HepG2 (cell line): ENCODE data around the gene MAFF. TPM values are rescaled to one million over a fixed set of nuclear protein-coding genes. Genes with fewer than 3 reads are reported as not detected.

Source experiments
- ATAC-seq: fragments of 200-7000 bp; cut with Tn5 transposase; 3 replicates; pipeline ENCODE4 v1.9.1; 2020; ENCODE audit warnings: mild to moderate bottlenecking, moderate library complexity
- BruUV-seq: library from RNA; stranded (reverse); fragments of 400-500 nt; replicated peaks from 2 replicates; lab custom pipeline; 2021; lab: Mats Ljungman, UMichigan
- CTCF ChIA-PET: fragments of 300-600 bp; formaldehyde crosslinking; extraction: SDS; loops from one replicate; lab custom pipeline; 2021; ENCODE audit warnings: low total read pairs, inconsistent platforms, low intra/inter-chr PET ratio; lab: Yijun Ruan, JAX
- POLR2A ChIA-PET: fragments of 350-600 bp; sonication (Branson Sonifier 250); formaldehyde crosslinking; loops from one replicate; lab custom pipeline; 2020; ENCODE audit warnings: antibody characterized with exemption, inconsistent platforms; lab: Yijun Ruan, JAX
- DNase-seq: peaks from one replicate; pipeline ENCODE4 v3.0.0-alpha.2; 2015; ENCODE audit warnings: low spot score
- FAIRE-seq: peaks from 3 replicates; lab custom pipeline; 2011; peaks lifted over from hg19 to GRCh38; lab: Jason Lieb, UNC
- H2AFZ ChIP-seq: one replicate; pipeline ENCODE4 v1.6.1; 2011; ENCODE audit warnings: low read length, inconsistent platforms
- H3K27ac ChIP-seq: fragments of 300-600 bp; 3 replicates; pipeline ENCODE4 v1.8.0; 2011; ENCODE audit warnings: mixed run types, mild to moderate bottlenecking, mixed read lengths, low read length, inconsistent platforms; ENCODE audit not compliant: insufficient read depth; ENCODE audit errors: extremely low read length
- H3K27me3 ChIP-seq, 2 experiments: fragments of 200-600 bp in 1 of 2; 2 replicates in 1 of 2; 3 replicates in 1 of 2; pipeline versions ENCODE4 v1.6.0 to v1.8.0; 2011; ENCODE audit warnings: low read length in 2 of 2, mild to moderate bottlenecking in 2 of 2, moderate library complexity in 2 of 2, inconsistent platforms in 1 of 2; ENCODE audit not compliant: insufficient read depth in 2 of 2, control insufficient read depth in 1 of 2
- H3K36me3 ChIP-seq, 2 experiments: fragments of 200-600 bp in 1 of 2; replicated peaks in 1 of 2; 2 replicates in 1 of 2; 3 replicates in 1 of 2; pipeline versions ENCODE4 v1.5.1 to v1.8.0; 2011; ENCODE audit warnings: low read length in 2 of 2, inconsistent platforms in 1 of 2; ENCODE audit not compliant: insufficient read depth in 2 of 2, control insufficient read depth in 1 of 2
- H3K4me1 ChIP-seq: 2 replicates; pipeline ENCODE4 v1.5.1; 2012; ENCODE audit warnings: low read length, inconsistent platforms; ENCODE audit not compliant: insufficient read depth
- H3K4me2 ChIP-seq: 2 replicates; pipeline ENCODE4 v1.6.0; 2011; ENCODE audit warnings: low read depth, low read length, inconsistent platforms
- H3K4me3 ChIP-seq, 3 experiments: fragments of 200-600 bp in 1 of 3; sonication (generic), shearing (Covaris generic) in 1 of 3; replicated peaks in 1 of 3; 2 replicates each; pipeline ENCODE4 v1.5.1; 2011 to 2016; ENCODE audit warnings: low read length in 3 of 3, inconsistent platforms in 2 of 3, low read depth in 2 of 3, mild to moderate bottlenecking in 2 of 3, control low read depth in 1 of 3, mixed read lengths in 1 of 3; ENCODE audit not compliant: insufficient read depth in 1 of 3
- H3K79me2 ChIP-seq: one replicate; pipeline ENCODE4 v1.6.1; 2011; ENCODE audit warnings: low read length, inconsistent platforms; ENCODE audit not compliant: insufficient read depth
- H3K9ac ChIP-seq: 2 replicates; pipeline ENCODE4 v1.6.0; 2011; ENCODE audit warnings: mild to moderate bottlenecking, low read depth, low read length, inconsistent platforms; ENCODE audit not compliant: insufficient read depth
- H3K9me3 ChIP-seq: 2 replicates; pipeline ENCODE4 v1.5.1; 2012; ENCODE audit warnings: mild to moderate bottlenecking, low read length
- H4K20me1 ChIP-seq: 2 replicates; pipeline ENCODE4 v1.6.0; 2011; ENCODE audit warnings: inconsistent platforms, mild to moderate bottlenecking, low read length, moderate library complexity; ENCODE audit not compliant: insufficient read depth
- CAMTA2 ChIP-seq: sonication (generic); formaldehyde crosslinking; IDR thresholded peaks from 2 replicates; pipeline ENCODE4 v1.4.0; 2020; ENCODE audit warnings: mild to moderate bottlenecking, missing genetic modification reagents, borderline replicate concordance
- HMGXB4 ChIP-seq, 2 experiments: sonication (generic) in 1 of 2; formaldehyde crosslinking in 1 of 2; IDR thresholded peaks; 2 replicates each; pipeline versions ENCODE4 v1.4.0 to v1.6.1; 2018 to 2020; ENCODE audit warnings: missing genetic modification reagents in 2 of 2, borderline replicate concordance in 1 of 2, low read depth in 1 of 2, mild to moderate bottlenecking in 1 of 2, missing biosample characterization in 1 of 2
- ZNF580 ChIP-seq: IDR thresholded peaks from 2 replicates; pipeline ENCODE4 v1.6.1; 2016; ENCODE audit warnings: low read depth, borderline replicate concordance
- WGBS: methylation state at CpG from one replicate; pipeline ENCODE4 v1.1.6; 2017; ENCODE audit warnings: low lambda C conversion rate; 5-methylcytosine and 5-hydroxymethylcytosine counted together
- in situ Hi-C: cut with HindIII; loops from 2 replicates; pipeline ENCODE4 v1.10.0; 2017; ENCODE audit warnings: low pct_unique_long_range_greater_than_20kb; ENCODE audit not compliant: extremely low pct_ligation_motif_present
- intact Hi-C: fragments of 100-400 bp; cut with micrococcal nuclease; formaldehyde crosslinking; loops from one replicate; pipeline ENCODE4 v1.10.0; 2022; ENCODE audit not compliant: unreplicated experiment
- polyA plus RNA-seq, 8 experiments: library from polyadenylated mRNA; depleted of rRNA in 3 of 8; stranded (reverse) in 7 of 8; unstranded in 1 of 8; fragments of >200 nt; fragmentation: Illumina TruSeq in 4 of 8; extraction: Trizol in 4 of 8; gene quantifications; 2 replicates each; pipeline versions ENCODE4 v1.2.1 to v1.2.3, GENCODE V29; 2011 to 2016; ENCODE audit warnings: low read depth in 4 of 8, missing spikeins in 1 of 8, mixed read lengths in 1 of 8; ENCODE audit not compliant: insufficient read depth in 1 of 8
- total RNA-seq, 5 experiments: library from RNA; depleted of rRNA; stranded (reverse); fragments of >200 nt; fragmentation: Illumina TruSeq; extraction: Trizol; gene quantifications; 2 replicates each; pipeline ENCODE4 v1.2.3, GENCODE V29; 2016; ENCODE audit warnings: low read depth in 1 of 5

The MAFF gene
- total and polyA plus RNA-seq, 2 of the 13 experiments (the other 11 are each of a cell fraction or from before 2014, with no cell fraction given), result 5.4 to 14.3 TPM

GRCh38 chr22:38228326-38228872, 26.6 kb downstream of the MAFF start:
- TF ChIP-seq HMGXB4 (CRISPR knock-in tag; IDR thresholded peaks at IDR 0.05; ENCODE audit: borderline replicate concordance in 1 of 2, low read depth in 1 of 2), result no peak
- TF ChIP-seq CAMTA2 (CRISPR knock-in tag), result no peak
- no peak for TF ChIP-seq ZNF580 (CRISPR knock-in tag)
- TF ChIP-seq, all 625 proteins: peak for 0
- H3K27me3 ChIP-seq, result no peaks in the 10 kb centered on the region
- BruUV-seq, result no TSS peak
- no peak overlapping the region for H3K9ac ChIP-seq
- WGBS, result 86% methylated on average over 2 of the region's 3 CpGs
- H3K4me3 ChIP-seq, result no peak overlapping the region
- peaks cover 26% of the 10 kb centered on the region for H3K4me1 ChIP-seq
- H2AFZ ChIP-seq, result no peak overlapping the region
- FAIRE-seq (no peak), DNase-seq (no peak), ATAC-seq (no peak)
- H3K79me2 ChIP-seq, result no peaks in the 10 kb centered on the region
- H3K27ac ChIP-seq, result no peak overlapping the region
- intact Hi-C loops (no loop called here), in situ Hi-C loops (no loop called here)
- ChIA-PET CTCF (no interaction called here), POLR2A (interaction anchor here (1.1 to 2.0 kb wide), 3 partner anchors 10 to 117 kb away, joined by 3 to 11 read pairs (median 5); partner anchors contain the start of genes BAIAP2L2 and MAFF)
- H3K4me2 ChIP-seq, result no peak overlapping the region
- no peaks in the 10 kb centered on the region for H4K20me1 ChIP-seq
- no peaks in the 10 kb centered on the region for H3K9me3 ChIP-seq
- peaks cover 11 to 35% of the 10 kb centered on the region in 2 experiments; a peak in 4 of 5 replicates for H3K36me3 ChIP-seq
